HG03520 (cell line): ENCODE measurements around the gene PHF14.

Experiments
- ATAC-seq: cut with Tn5 transposase; IDR thresholded peaks from one replicate; pipeline ENCODE4 v1.9.1; 2021; ENCODE audit warnings: mild to moderate bottlenecking, moderate library complexity; ENCODE audit not compliant: unreplicated experiment

PHF14 gene

GRCh38 chr7:11196143-11196542, 222.5 kb downstream of the PHF14 start:
- no peak for ATAC-seq

GRCh38 chr7:11203224-11203623, 229.6 kb downstream of the PHF14 start:
- ATAC-seq: no peak

- no peak for ATAC-seq
These were observed 230.0 kb downstream of the PHF14 start for GRCh38 chr7:11203683-11204082.

- no peak for ATAC-seq
These were observed 232.7 kb downstream of the PHF14 start for GRCh38 chr7:11206177-11206899.

GRCh38 chr7:11207565-11207964, 233.9 kb downstream of the PHF14 start:
- ATAC-seq: no peak

GRCh38 chr7:11208883-11209465, 235.3 kb downstream of the PHF14 start:
- ATAC-seq: no peak

- ATAC-seq: no peak
These were observed 236.7 kb downstream of the PHF14 start for GRCh38 chr7:11210374-11210773.

- peak; percentile 74 for ATAC-seq
These were observed 238.5 kb downstream of the PHF14 start for GRCh38 chr7:11212080-11212711.

- no peak for ATAC-seq
These were observed 239.1 kb downstream of the PHF14 start for GRCh38 chr7:11212816-11213215.

GRCh38 chr7:11213266-11213665, 239.6 kb downstream of the PHF14 start:
- no peak for ATAC-seq

GRCh38 chr7:11216276-11216675, 242.6 kb downstream of the PHF14 start:
- no peak for ATAC-seq

GRCh38 chr7:11217848-11218565, 244.3 kb downstream of the PHF14 start:
- ATAC-seq: no peak
